ENCODE measurements around the gene ETV3. TPM values are rescaled to one million over a fixed set of nuclear protein-coding genes. Genes with fewer than 3 reads are reported as not detected.

ETV3 gene
- total RNA-seq, 2 donors from 2014 or later, result 11.8 to 31.7 TPM

- no peak overlapping the region for H3K4me3 ChIP-seq
- H3K36me3 ChIP-seq, result no peaks in the 10 kb centered on the region
- no peaks in the 10 kb centered on the region for H3K4me1 ChIP-seq (ENCODE audit: control insufficient read depth in 1 of 2, low read depth in 2 of 2)
- H3K27ac ChIP-seq, result no peak overlapping the region
- no peaks in the 10 kb centered on the region for H3K27me3 ChIP-seq (replicated peaks; ENCODE audit: insufficient read depth)
- no peak for ATAC-seq (ENCODE audit: insufficient number of reproducible peaks, low FRiP score, low read depth)
- no peaks in the 10 kb centered on the region for H3K9me3 ChIP-seq
- no peak for DNase-seq (ENCODE audit: low spot score)
- TF ChIP-seq CTCF (IDR thresholded peaks at IDR 0.05), result no peak
Observed at GRCh38 chr1:157113106-157113505, 25.1 kb downstream of the ETV3 start.

- no peaks in the 10 kb centered on the region for H3K36me3 ChIP-seq
- no peaks in the 10 kb centered on the region for H3K9me3 ChIP-seq
- no peak overlapping the region for H3K4me3 ChIP-seq
- no peak for TF ChIP-seq CTCF (IDR thresholded peaks at IDR 0.05)
- ATAC-seq (ENCODE audit: insufficient number of reproducible peaks, low FRiP score, low read depth) (no peak), DNase-seq (ENCODE audit: low spot score) (no peak)
- H3K4me1 ChIP-seq (ENCODE audit: control insufficient read depth in 1 of 2, low read depth in 2 of 2), result no peaks in the 10 kb centered on the region
- no peak overlapping the region for H3K27ac ChIP-seq
- H3K27me3 ChIP-seq (replicated peaks; ENCODE audit: insufficient read depth), result peaks cover 3% of the 10 kb centered on the region
Observed at GRCh38 chr1:157112186-157112867, 25.9 kb downstream of the ETV3 start.

- H3K27me3 ChIP-seq (replicated peaks; ENCODE audit: insufficient read depth), result peaks cover 3% of the 10 kb centered on the region
- H3K27ac ChIP-seq, result no peak overlapping the region
- TF ChIP-seq CTCF (IDR thresholded peaks at IDR 0.05), result no peak
- ATAC-seq (ENCODE audit: insufficient number of reproducible peaks, low FRiP score, low read depth) (no peak), DNase-seq (ENCODE audit: low spot score) (no peak)
- H3K4me1 ChIP-seq (ENCODE audit: control insufficient read depth in 1 of 2, low read depth in 2 of 2), result no peaks in the 10 kb centered on the region
- H3K4me3 ChIP-seq, result no peak overlapping the region
- H3K9me3 ChIP-seq, result no peaks in the 10 kb centered on the region
- no peaks in the 10 kb centered on the region for H3K36me3 ChIP-seq
Observed at GRCh38 chr1:157111396-157112165, 26.6 kb downstream of the ETV3 start.

- Histone ChIP-seq H3K27me3 (replicated peaks; ENCODE audit: insufficient read depth) (peaks cover 3% of the 10 kb centered on the region), H3K36me3 (no peaks in the 10 kb centered on the region), H3K4me3 (no peak overlapping the region), H3K4me1 (ENCODE audit: control insufficient read depth in 1 of 2, low read depth in 2 of 2) (no peaks in the 10 kb centered on the region), H3K9me3 (no peaks in the 10 kb centered on the region), H3K27ac (no peak overlapping the region)
- TF ChIP-seq CTCF (IDR thresholded peaks at IDR 0.05), result no peak
- DNase-seq (ENCODE audit: low spot score), result no peak
- ATAC-seq (ENCODE audit: insufficient number of reproducible peaks, low FRiP score, low read depth), result no peak
Observed at GRCh38 chr1:157110686-157111085, 27.5 kb downstream of the ETV3 start.

- Histone ChIP-seq H3K27me3 (replicated peaks; ENCODE audit: insufficient read depth) (peaks cover 3% of the 10 kb centered on the region), H3K4me3 (no peak overlapping the region), H3K4me1 (ENCODE audit: control insufficient read depth in 1 of 2, low read depth in 2 of 2) (no peaks in the 10 kb centered on the region), H3K36me3 (no peaks in the 10 kb centered on the region), H3K9me3 (no peaks in the 10 kb centered on the region), H3K27ac (no peak overlapping the region)
- ATAC-seq (ENCODE audit: insufficient number of reproducible peaks, low FRiP score, low read depth), result no peak
- no peak for DNase-seq (ENCODE audit: low spot score)
- no peak for TF ChIP-seq CTCF (IDR thresholded peaks at IDR 0.05)
Observed at GRCh38 chr1:157110003-157110402, 28.2 kb downstream of the ETV3 start.
